WTC11 (cell line): ENCODE data around the gene SLC2A9. TPM values are rescaled to one million over a fixed set of nuclear protein-coding genes. Genes with fewer than 3 reads are reported as not detected.
A peak's percentile ranks its signal among the peaks of the same experiment; 100 is the strongest.

Source experiments
- ATAC-seq: fragments of 200-7000 bp; cut with Tn5 transposase; 2 replicates; pipeline ENCODE4 v1.10.0; 2021; ENCODE audit warnings: mild to moderate bottlenecking, moderate library complexity
- CTCF ChIA-PET: fragments of 300-600 bp; sonication (Branson Sonifier 250); formaldehyde crosslinking; loops from one replicate; lab custom pipeline; 2021; ENCODE audit warnings: antibody characterized with exemption; lab: Charles Lee
- POLR2A ChIA-PET: fragments of 350-600 bp; sonication (Branson Sonifier 250); formaldehyde crosslinking; loops from one replicate; lab custom pipeline; 2021; ENCODE audit warnings: antibody characterized with exemption; lab: Charles Lee
- DNase-seq: peaks from one replicate; pipeline ENCODE4 v3.0.0; 2021; ENCODE audit warnings: low spot score
- H3K27ac Mint-ChIP-seq: 2 replicates; pipeline ENCODE4 v1.8.0; 2021; ENCODE audit warnings: mixed read lengths
- H3K27me3 Mint-ChIP-seq: 2 replicates; pipeline ENCODE4 v1.8.0; 2021; ENCODE audit warnings: low read depth, mild to moderate bottlenecking, moderate library complexity, mixed read lengths
- H3K36me3 Mint-ChIP-seq: 2 replicates; pipeline ENCODE4 v1.8.0; 2021; ENCODE audit warnings: mixed read lengths
- H3K4me1 Mint-ChIP-seq: 2 replicates; pipeline ENCODE4 v1.8.0; 2022; ENCODE audit warnings: mixed read lengths
- H3K4me3 Mint-ChIP-seq: 2 replicates; pipeline ENCODE4 v1.8.0; 2021; ENCODE audit warnings: mild to moderate bottlenecking, moderate library complexity, mixed read lengths
- H3K9me3 Mint-ChIP-seq: 2 replicates; pipeline ENCODE4 v1.8.0; 2021; ENCODE audit warnings: mixed read lengths
- CDX4 ChIP-seq: fragments of 250-450 bp; sonication (Bioruptor Pico); IDR thresholded peaks from 2 replicates; pipeline ENCODE4 v1.9.0; 2021; ENCODE audit warnings: moderate library complexity, mild to moderate bottlenecking, inconsistent platforms, borderline replicate concordance
- E2F1 ChIP-seq: sonication (generic); formaldehyde crosslinking; IDR thresholded peaks from 2 replicates; pipeline ENCODE4 v1.8.0; 2022; ENCODE audit warnings: mild to moderate bottlenecking, missing genetic modification reagents
- HMGA2 ChIP-seq: fragments of 250-450 bp; sonication (Bioruptor Pico); IDR thresholded peaks from 2 replicates; pipeline ENCODE4 v1.4.0; 2021; ENCODE audit warnings: mild to moderate bottlenecking, moderate library complexity
- IRF1 ChIP-seq: sonication (generic); formaldehyde crosslinking; IDR thresholded peaks from 2 replicates; pipeline ENCODE4 v1.8.0; 2023; ENCODE audit warnings: missing genetic modification reagents
- JUN ChIP-seq: sonication (generic); formaldehyde crosslinking; IDR thresholded peaks from 2 replicates; pipeline ENCODE4 v1.8.0; 2023; ENCODE audit warnings: mild to moderate bottlenecking, missing genetic modification reagents
- NFATC4 ChIP-seq: fragments of 250-450 bp; sonication (Bioruptor Pico); IDR thresholded peaks from 2 replicates; pipeline ENCODE4 v1.9.0; 2021; ENCODE audit warnings: mild to moderate bottlenecking
- NFE2L1 ChIP-seq: sonication (generic); formaldehyde crosslinking; IDR thresholded peaks from 2 replicates; pipeline ENCODE4 v1.8.1; 2023; ENCODE audit warnings: missing genetic modification reagents
- NR1H2 ChIP-seq: sonication (generic); formaldehyde crosslinking; IDR thresholded peaks from 2 replicates; pipeline ENCODE4 v1.9.0; 2021; ENCODE audit warnings: mild to moderate bottlenecking, moderate library complexity, missing genetic modification reagents
- PRRX2 ChIP-seq: fragments of 250-450 bp; sonication (Bioruptor Pico); IDR thresholded peaks from 2 replicates; pipeline ENCODE4 v1.8.0; 2021; ENCODE audit warnings: mild to moderate bottlenecking
- SP1 ChIP-seq: sonication (generic); formaldehyde crosslinking; conservative IDR thresholded peaks from 2 replicates; pipeline ENCODE4 v1.8.1; 2022; ENCODE audit warnings: missing genetic modification reagents
- STAT6 ChIP-seq: sonication (generic); formaldehyde crosslinking; conservative IDR thresholded peaks from 2 replicates; pipeline ENCODE4 v1.8.1; 2023; ENCODE audit warnings: mild to moderate bottlenecking, low read depth, missing genetic modification reagents, moderate library complexity
- ZNF121 ChIP-seq: sonication (generic); formaldehyde crosslinking; IDR thresholded peaks from 2 replicates; pipeline ENCODE4 v1.8.0; 2023; ENCODE audit warnings: missing genetic modification reagents
- ZNF219 ChIP-seq: sonication (generic); formaldehyde crosslinking; IDR thresholded peaks from 2 replicates; pipeline ENCODE4 v1.8.0; 2023; ENCODE audit warnings: missing genetic modification reagents, mild to moderate bottlenecking, borderline replicate concordance
- ZNF317 ChIP-seq: sonication (generic); formaldehyde crosslinking; IDR thresholded peaks from 2 replicates; pipeline ENCODE4 v1.8.1; 2023; ENCODE audit warnings: low read depth, mild to moderate bottlenecking, moderate library complexity, missing genetic modification reagents, borderline replicate concordance
- ZNF396 ChIP-seq: fragments of 250-450 bp; sonication (Bioruptor Pico); IDR thresholded peaks from 2 replicates; pipeline ENCODE4 v1.8.0; 2021; ENCODE audit warnings: mild to moderate bottlenecking, moderate library complexity, borderline replicate concordance
- ZNF416 ChIP-seq: fragments of 250-450 bp; sonication (Bioruptor Pico); IDR thresholded peaks from 2 replicates; pipeline ENCODE4 v1.9.0; 2021; ENCODE audit warnings: mild to moderate bottlenecking, inconsistent platforms
- ZSCAN18 ChIP-seq: fragments of 250-450 bp; sonication (Bioruptor Pico); IDR thresholded peaks from 2 replicates; pipeline ENCODE4 v2.1.2; 2022; ENCODE audit warnings: mild to moderate bottlenecking, moderate library complexity
- total RNA-seq: library from RNA; stranded (reverse); gene quantifications from 3 replicates; pipeline ENCODE4 v1.2.3, GENCODE V29; 2021
- TF ChIP-seq, protein P1 (sequence below): sonication (generic); formaldehyde crosslinking; IDR thresholded peaks from 2 replicates; pipeline ENCODE4 v1.8.1; 2022; ENCODE audit warnings: missing genetic modification reagents, borderline replicate concordance
- TF ChIP-seq, protein P2 (sequence below): sonication (generic); formaldehyde crosslinking; IDR thresholded peaks from 2 replicates; pipeline ENCODE4 v1.8.0; 2022; ENCODE audit warnings: mild to moderate bottlenecking, missing genetic modification reagents
- TF ChIP-seq, protein P3 (sequence below): fragments of 250-450 bp; sonication (Bioruptor Pico); IDR thresholded peaks from 2 replicates; pipeline ENCODE4 v1.9.0; 2021; ENCODE audit warnings: mild to moderate bottlenecking

The SLC2A9 gene
- total RNA-seq, 1 experiment from 2014 or later: not detected

GRCh38 chr4:9847968-9848748 lies 173.1 kb downstream of the SLC2A9 start:
- POLR2A ChIA-PET: no interaction called here
- TF ChIP-seq, protein P1, sequence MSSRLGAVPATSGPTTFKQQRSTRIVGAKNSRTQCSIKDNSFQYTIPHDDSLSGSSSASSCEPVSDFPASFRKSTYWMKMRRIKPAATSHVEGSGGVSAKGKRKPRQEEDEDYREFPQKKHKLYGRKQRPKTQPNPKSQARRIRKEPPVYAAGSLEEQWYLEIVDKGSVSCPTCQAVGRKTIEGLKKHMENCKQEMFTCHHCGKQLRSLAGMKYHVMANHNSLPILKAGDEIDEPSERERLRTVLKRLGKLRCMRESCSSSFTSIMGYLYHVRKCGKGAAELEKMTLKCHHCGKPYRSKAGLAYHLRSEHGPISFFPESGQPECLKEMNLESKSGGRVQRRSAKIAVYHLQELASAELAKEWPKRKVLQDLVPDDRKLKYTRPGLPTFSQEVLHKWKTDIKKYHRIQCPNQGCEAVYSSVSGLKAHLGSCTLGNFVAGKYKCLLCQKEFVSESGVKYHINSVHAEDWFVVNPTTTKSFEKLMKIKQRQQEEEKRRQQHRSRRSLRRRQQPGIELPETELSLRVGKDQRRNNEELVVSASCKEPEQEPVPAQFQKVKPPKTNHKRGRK (CRISPR knock-in tag): no peak
- no peak for TF ChIP-seq ZSCAN18 (CRISPR knock-in tag)
- TF ChIP-seq ZNF317 (CRISPR knock-in tag): no peak
- no peak for TF ChIP-seq NFE2L1 (CRISPR knock-in tag)
- TF ChIP-seq, protein P2, sequence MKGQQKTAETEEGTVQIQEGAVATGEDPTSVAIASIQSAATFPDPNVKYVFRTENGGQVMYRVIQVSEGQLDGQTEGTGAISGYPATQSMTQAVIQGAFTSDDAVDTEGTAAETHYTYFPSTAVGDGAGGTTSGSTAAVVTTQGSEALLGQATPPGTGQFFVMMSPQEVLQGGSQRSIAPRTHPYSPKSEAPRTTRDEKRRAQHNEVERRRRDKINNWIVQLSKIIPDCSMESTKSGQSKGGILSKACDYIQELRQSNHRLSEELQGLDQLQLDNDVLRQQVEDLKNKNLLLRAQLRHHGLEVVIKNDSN (CRISPR knock-in tag): no peak
- no peak for TF ChIP-seq NR1H2
- Mint-ChIP-seq H3K4me1 (peaks cover 4% of the 10 kb centered on the region), H3K27ac (no peak overlapping the region), H3K27me3 (no peaks in the 10 kb centered on the region; the same call in 1 of the 2 replicates), H3K36me3 (0 out of 2 replicates have a peak, but pooled peaks cover 3% of the 10 kb centered on the region), H3K9me3 (0 out of 2 replicates have a peak, but pooled peaks cover 10% of the 10 kb centered on the region), H3K4me3 (no peak overlapping the region)
- CTCF ChIA-PET: no interaction called here
- DNase-seq (no peak), ATAC-seq (no peak)

GRCh38 chr4:9845791-9846493 lies 175.4 kb downstream of the SLC2A9 start:
- no peaks in the 10 kb centered on the region; the same call in 1 of the 2 replicates for H3K27me3 Mint-ChIP-seq
- H3K4me1 Mint-ChIP-seq: peaks cover 13% of the 10 kb centered on the region
- DNase-seq: no peak
- H3K9me3 Mint-ChIP-seq: peaks cover 29% of the 10 kb centered on the region
- CTCF ChIA-PET: interaction anchor here (0.6 to 1.4 kb wide), 6 partner anchors 14 to 168 kb away, joined by 3 to 4 read pairs (median 4); no protein-coding TSS in a partner anchor
- peaks cover 14% of the 10 kb centered on the region for H3K36me3 Mint-ChIP-seq
- no peak overlapping the region for H3K27ac Mint-ChIP-seq
- POLR2A ChIA-PET: no interaction called here
- H3K4me3 Mint-ChIP-seq: no peak overlapping the region
- ATAC-seq: peak; percentile 56
- no peak for TF ChIP-seq E2F1 (CRISPR knock-in tag)
- TF ChIP-seq, protein P3, sequence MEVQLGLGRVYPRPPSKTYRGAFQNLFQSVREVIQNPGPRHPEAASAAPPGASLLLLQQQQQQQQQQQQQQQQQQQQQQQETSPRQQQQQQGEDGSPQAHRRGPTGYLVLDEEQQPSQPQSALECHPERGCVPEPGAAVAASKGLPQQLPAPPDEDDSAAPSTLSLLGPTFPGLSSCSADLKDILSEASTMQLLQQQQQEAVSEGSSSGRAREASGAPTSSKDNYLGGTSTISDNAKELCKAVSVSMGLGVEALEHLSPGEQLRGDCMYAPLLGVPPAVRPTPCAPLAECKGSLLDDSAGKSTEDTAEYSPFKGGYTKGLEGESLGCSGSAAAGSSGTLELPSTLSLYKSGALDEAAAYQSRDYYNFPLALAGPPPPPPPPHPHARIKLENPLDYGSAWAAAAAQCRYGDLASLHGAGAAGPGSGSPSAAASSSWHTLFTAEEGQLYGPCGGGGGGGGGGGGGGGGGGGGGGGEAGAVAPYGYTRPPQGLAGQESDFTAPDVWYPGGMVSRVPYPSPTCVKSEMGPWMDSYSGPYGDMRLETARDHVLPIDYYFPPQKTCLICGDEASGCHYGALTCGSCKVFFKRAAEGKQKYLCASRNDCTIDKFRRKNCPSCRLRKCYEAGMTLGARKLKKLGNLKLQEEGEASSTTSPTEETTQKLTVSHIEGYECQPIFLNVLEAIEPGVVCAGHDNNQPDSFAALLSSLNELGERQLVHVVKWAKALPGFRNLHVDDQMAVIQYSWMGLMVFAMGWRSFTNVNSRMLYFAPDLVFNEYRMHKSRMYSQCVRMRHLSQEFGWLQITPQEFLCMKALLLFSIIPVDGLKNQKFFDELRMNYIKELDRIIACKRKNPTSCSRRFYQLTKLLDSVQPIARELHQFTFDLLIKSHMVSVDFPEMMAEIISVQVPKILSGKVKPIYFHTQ (CRISPR knock-in tag): no peak
- no peak for TF ChIP-seq ZNF121
- TF ChIP-seq PRRX2 (CRISPR knock-in tag): no peak
- TF ChIP-seq SP1: no peak
- TF ChIP-seq IRF1: no peak
- no peak for TF ChIP-seq ZNF396 (CRISPR knock-in tag)
- no peak for TF ChIP-seq CDX4 (CRISPR knock-in tag)
- no peak for TF ChIP-seq JUN (CRISPR knock-in tag)
- no peak for TF ChIP-seq HMGA2 (CRISPR knock-in tag)
- no peak for TF ChIP-seq ZNF317 (CRISPR knock-in tag)
- TF ChIP-seq STAT6 (CRISPR knock-in tag): no peak
- TF ChIP-seq ZNF416 (CRISPR knock-in tag): no peak
- no peak for TF ChIP-seq NFATC4 (CRISPR knock-in tag)
- no peak for TF ChIP-seq ZNF219
